A549 (cell line): ENCODE measurements around the gene SRSF8. TPM values are rescaled to one million over a fixed set of nuclear protein-coding genes. Genes with fewer than 3 reads are reported as not detected.

Experiments used
- ATAC-seq, 2 experiments: fragments of 200-7000 bp in 1 of 2; fragments of >200 bp in 1 of 2; cut with Nextera tagmentation in 1 of 2; cut with Tn5 transposase in 1 of 2; 3 replicates each; pipeline versions ENCODE4 v1.8.0 to v1.9.1; 2018 to 2020; ENCODE audit warnings: mild to moderate bottlenecking in 1 of 2, moderate library complexity in 1 of 2
- CTCF ChIA-PET: fragments of 300-600 bp; sonication (Branson Sonifier 250); formaldehyde crosslinking; extraction: SDS; loops from one replicate; lab custom pipeline; 2021; ENCODE audit warnings: antibody characterized with exemption, inconsistent platforms; lab: Yijun Ruan, JAX
- POLR2A ChIA-PET: fragments of 350-600 bp; formaldehyde crosslinking; extraction: SDS; loops from one replicate; lab custom pipeline; 2021; ENCODE audit warnings: antibody characterized with exemption, inconsistent platforms; lab: Yijun Ruan, JAX
- DNase-seq, 2 experiments: peaks; one replicate each; pipeline versions ENCODE4 v3.0.0 to v3.0.0-alpha.2; 2011 to 2016; ENCODE audit warnings: low read depth in 1 of 2, low spot score in 1 of 2
- FAIRE-seq: peaks from 2 replicates; lab custom pipeline; 2011; peaks lifted over from hg19 to GRCh38; lab: Jason Lieb, UNC
- H3K27ac ChIP-seq, 2 experiments: fragments of >200 bp; sonication (Bioruptor Twin); formaldehyde crosslinking; 3 replicates each; pipeline ENCODE4 v1.5.1; 2016 to 2017
- H3K4me1 ChIP-seq: fragments of >200 bp; sonication (Bioruptor Twin); formaldehyde crosslinking; 3 replicates; pipeline ENCODE4 v1.6.1; 2016
- H3K4me2 ChIP-seq: fragments of >200 bp; sonication (Bioruptor Twin); formaldehyde crosslinking; 3 replicates; pipeline ENCODE4 v1.6.1; 2016
- H3K4me3 ChIP-seq: fragments of >200 bp; sonication (Bioruptor Twin); formaldehyde crosslinking; 3 replicates; pipeline ENCODE4 v1.5.1; 2016
- H3K9me3 ChIP-seq: fragments of >200 bp; sonication (Bioruptor Twin); formaldehyde crosslinking; 3 replicates; pipeline ENCODE4 v1.6.1; 2016
- FOSL2 ChIP-seq, 2 experiments: fragments of 450-650 bp in 1 of 2; fragments of >200 bp in 1 of 2; sonication (Bioruptor Twin) in 1 of 2; formaldehyde crosslinking; IDR thresholded peaks; 2 replicates each; pipeline versions ENCODE4 v1.5.0 to v1.6.1; 2016 to 2020; ENCODE audit warnings: mild to moderate bottlenecking in 1 of 2, moderate library complexity in 1 of 2
- GATA3 ChIP-seq: IDR thresholded peaks from 2 replicates; pipeline ENCODE4 v1.6.1; 2012; ENCODE audit warnings: borderline replicate concordance
- HDAC2 ChIP-seq: fragments of 200-600 bp; sonication (generic); IDR thresholded peaks from 2 replicates; pipeline ENCODE4 v1.6.1; 2016
- HOXB13 ChIP-seq: fragments of 250-450 bp; sonication (Bioruptor Pico); IDR thresholded peaks from 2 replicates; pipeline ENCODE4 v1.5.0; 2020; ENCODE audit warnings: low read depth, mild to moderate bottlenecking, moderate library complexity
- JUNB ChIP-seq: fragments of >200 bp; sonication (Bioruptor Twin); formaldehyde crosslinking; IDR thresholded peaks from 2 replicates; pipeline ENCODE4 v1.6.1; 2016
- MAFK ChIP-seq: fragments of 450-650 bp; IDR thresholded peaks from 2 replicates; pipeline ENCODE4 v1.6.1; 2014; ENCODE audit not compliant: partially characterized antibody
- MAZ ChIP-seq: fragments of 150-350 bp; IDR thresholded peaks from 2 replicates; pipeline ENCODE4 v1.6.1; 2014; ENCODE audit warnings: antibody characterized with exemption, low read depth, low read length, borderline replicate concordance
- NPAS2 ChIP-seq: fragments of 250-450 bp; sonication (Bioruptor Pico); IDR thresholded peaks from 2 replicates; pipeline ENCODE4 v1.8.0; 2022; ENCODE audit warnings: mild to moderate bottlenecking, moderate library complexity, borderline replicate concordance
- NR3C1 ChIP-seq: fragments of >200 bp; sonication (Bioruptor Twin); formaldehyde crosslinking; IDR thresholded peaks from 3 replicates; pipeline ENCODE4 v1.6.1; 2017
- PHF8 ChIP-seq: fragments of 200-600 bp; sonication (generic); IDR thresholded peaks from 2 replicates; pipeline ENCODE4 v1.6.1; 2016; ENCODE audit warnings: low read depth, mild to moderate bottlenecking, antibody characterized with exemption, moderate library complexity, borderline replicate concordance
- RAD21 ChIP-seq, 2 experiments: fragments of >200 bp in 1 of 2; sonication (Bioruptor Twin) in 1 of 2; formaldehyde crosslinking in 1 of 2; IDR thresholded peaks in 1 of 2; conservative IDR thresholded peaks in 1 of 2; 2 replicates in 1 of 2; 3 replicates in 1 of 2; pipeline ENCODE4 v1.6.1; 2012 to 2018; ENCODE audit warnings: inconsistent platforms in 1 of 2
- RCOR1 ChIP-seq: fragments of 150-350 bp; IDR thresholded peaks from 2 replicates; pipeline ENCODE4 v1.6.1; 2014; ENCODE audit warnings: antibody characterized with exemption, low read length, low read depth
- SMC3 ChIP-seq: fragments of >200 bp; sonication (Bioruptor Twin); formaldehyde crosslinking; IDR thresholded peaks from 3 replicates; pipeline ENCODE4 v1.6.1; 2018; ENCODE audit warnings: inconsistent platforms
- ZC3H11A ChIP-seq: fragments of 450-650 bp; IDR thresholded peaks from 2 replicates; pipeline ENCODE4 v1.6.1; 2014; ENCODE audit warnings: antibody characterized with exemption, mild to moderate bottlenecking
- ZFP36 ChIP-seq: fragments of 450-650 bp; IDR thresholded peaks from 2 replicates; pipeline ENCODE4 v1.6.1; 2014; ENCODE audit warnings: borderline replicate concordance; ENCODE audit not compliant: partially characterized antibody
- WGBS: methylation state at CpG from one replicate; pipeline ENCODE4 v1.1.6; 2017; ENCODE audit errors: missing lambda C conversion rate; 5-methylcytosine and 5-hydroxymethylcytosine counted together
- polyA plus RNA-seq, 4 experiments: library from polyadenylated mRNA; depleted of rRNA in 3 of 4; stranded (reverse); fragments of >200 nt; fragmentation: RNase III in 1 of 4; extraction: RNeasy Plus Mini Kit Qiagen cat#74134 plus additional on column Dnase treatment in 1 of 4; gene quantifications; 2 replicates in 3 of 4; 3 replicates in 1 of 4; pipeline ENCODE4 v1.2.3, GENCODE V29; 2011 to 2017
- TF ChIP-seq, protein P1 (sequence below): fragments of 200-600 bp; sonication (generic); IDR thresholded peaks from 2 replicates; pipeline ENCODE4 v1.6.1; 2016; ENCODE audit warnings: antibody characterized with exemption, mild to moderate bottlenecking, moderate library complexity
- TF ChIP-seq, protein P2 (sequence below): fragments of 450-650 bp; IDR thresholded peaks from 2 replicates; pipeline ENCODE4 v1.6.1; 2014; ENCODE audit warnings: antibody characterized with exemption
- TF ChIP-seq, protein P3 (sequence below): fragments of >200 bp; sonication (Bioruptor Twin); formaldehyde crosslinking; IDR thresholded peaks from 3 replicates; pipeline ENCODE4 v1.6.1; 2016

The SRSF8 gene
- polyA plus RNA-seq, 2 of the 4 experiments (the other 2 are of a cell fraction): 15.1 to 30.2 TPM

DNA sequence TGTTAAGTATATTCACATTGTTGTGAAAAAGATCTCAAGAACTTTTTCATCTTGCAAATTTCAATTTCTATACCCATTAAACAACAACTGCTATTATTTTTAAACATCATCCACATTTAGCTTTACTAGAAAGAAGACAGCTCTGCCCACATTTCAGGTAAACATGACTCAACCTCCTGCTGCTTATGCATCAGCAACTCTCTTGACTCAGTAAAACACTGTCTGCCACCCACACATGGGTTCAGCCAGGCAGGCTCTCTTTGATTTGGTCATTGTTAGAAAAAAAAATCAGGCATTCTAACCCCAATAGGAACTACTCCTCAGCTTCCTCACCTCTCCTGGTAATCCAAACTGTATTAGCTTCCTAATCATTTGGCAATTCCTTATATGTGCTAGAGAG lies 17.8 kb downstream of the SRSF8 start:
- ATAC-seq (no peak), FAIRE-seq (no peak), DNase-seq (no peak)
- no peak for TF ChIP-seq PHF8
- no peak for TF ChIP-seq ZC3H11A
- no peak for TF ChIP-seq HDAC2
- no peak for TF ChIP-seq MAZ
- no peak for TF ChIP-seq NPAS2
- no peak for TF ChIP-seq ZFP36
- TF ChIP-seq NR3C1: no peak
- TF ChIP-seq HOXB13 (CRISPR knock-in tag): no peak
- no peak for TF ChIP-seq GATA3
- no peak for TF ChIP-seq RCOR1
- TF ChIP-seq FOSL2 (IDR thresholded peaks at IDR 0.05): no peak
- no peak for TF ChIP-seq FOSL2 (CRISPR knock-in tag; IDR thresholded peaks at IDR 0.05)
- TF ChIP-seq SMC3: no peak
- TF ChIP-seq MAFK: no peak
- TF ChIP-seq, protein P1, sequence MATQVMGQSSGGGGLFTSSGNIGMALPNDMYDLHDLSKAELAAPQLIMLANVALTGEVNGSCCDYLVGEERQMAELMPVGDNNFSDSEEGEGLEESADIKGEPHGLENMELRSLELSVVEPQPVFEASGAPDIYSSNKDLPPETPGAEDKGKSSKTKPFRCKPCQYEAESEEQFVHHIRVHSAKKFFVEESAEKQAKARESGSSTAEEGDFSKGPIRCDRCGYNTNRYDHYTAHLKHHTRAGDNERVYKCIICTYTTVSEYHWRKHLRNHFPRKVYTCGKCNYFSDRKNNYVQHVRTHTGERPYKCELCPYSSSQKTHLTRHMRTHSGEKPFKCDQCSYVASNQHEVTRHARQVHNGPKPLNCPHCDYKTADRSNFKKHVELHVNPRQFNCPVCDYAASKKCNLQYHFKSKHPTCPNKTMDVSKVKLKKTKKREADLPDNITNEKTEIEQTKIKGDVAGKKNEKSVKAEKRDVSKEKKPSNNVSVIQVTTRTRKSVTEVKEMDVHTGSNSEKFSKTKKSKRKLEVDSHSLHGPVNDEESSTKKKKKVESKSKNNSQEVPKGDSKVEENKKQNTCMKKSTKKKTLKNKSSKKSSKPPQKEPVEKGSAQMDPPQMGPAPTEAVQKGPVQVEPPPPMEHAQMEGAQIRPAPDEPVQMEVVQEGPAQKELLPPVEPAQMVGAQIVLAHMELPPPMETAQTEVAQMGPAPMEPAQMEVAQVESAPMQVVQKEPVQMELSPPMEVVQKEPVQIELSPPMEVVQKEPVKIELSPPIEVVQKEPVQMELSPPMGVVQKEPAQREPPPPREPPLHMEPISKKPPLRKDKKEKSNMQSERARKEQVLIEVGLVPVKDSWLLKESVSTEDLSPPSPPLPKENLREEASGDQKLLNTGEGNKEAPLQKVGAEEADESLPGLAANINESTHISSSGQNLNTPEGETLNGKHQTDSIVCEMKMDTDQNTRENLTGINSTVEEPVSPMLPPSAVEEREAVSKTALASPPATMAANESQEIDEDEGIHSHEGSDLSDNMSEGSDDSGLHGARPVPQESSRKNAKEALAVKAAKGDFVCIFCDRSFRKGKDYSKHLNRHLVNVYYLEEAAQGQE: no peak
- Histone ChIP-seq H3K27ac (no peak overlapping the region), H3K9me3 (no peaks in the 10 kb centered on the region), H3K4me2 (no peak overlapping the region), H3K4me1 (no peaks in the 10 kb centered on the region; the same call in 2 of the 3 replicates), H3K4me3 (no peak overlapping the region)
- ChIA-PET POLR2A (no interaction called here), CTCF (interaction anchor here (0.6 to 1.6 kb wide), 6 partner anchors 7 to 622 kb away, joined by 3 to 5 read pairs (median 4); no protein-coding TSS in a partner anchor)

DNA sequence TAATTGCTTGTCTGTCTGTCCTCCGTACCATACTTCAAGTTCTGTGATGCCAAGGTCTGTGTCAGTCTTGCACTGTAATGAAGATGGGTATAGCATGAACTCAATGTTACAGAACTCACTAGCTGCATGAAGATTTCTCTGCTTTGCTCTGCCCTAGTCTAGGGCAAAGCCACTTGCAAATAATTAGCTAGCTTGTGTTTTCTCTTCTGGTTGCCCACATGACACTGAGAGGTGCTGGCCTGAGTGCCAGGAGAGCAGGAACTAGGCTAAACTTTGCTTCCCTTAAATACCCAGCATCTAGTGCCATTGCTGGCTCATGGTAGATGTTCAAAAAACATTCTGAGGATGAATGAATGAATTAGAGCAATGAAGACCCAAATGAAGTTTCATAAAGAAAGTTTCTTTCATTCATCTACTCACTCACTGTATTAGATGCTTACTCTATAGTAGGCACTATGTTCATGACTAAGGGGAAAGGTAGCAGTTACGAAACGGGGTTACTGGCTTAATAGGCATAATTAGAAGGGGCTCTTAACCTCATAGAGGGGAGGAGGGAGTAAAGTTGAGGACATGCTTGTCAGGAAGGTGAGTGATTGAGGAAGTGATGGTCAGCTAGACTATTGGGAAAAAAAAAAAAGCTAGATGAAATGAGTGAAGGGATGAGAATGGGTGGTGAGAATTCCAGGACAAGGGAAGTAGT lies 18.5 kb downstream of the SRSF8 start:
- FAIRE-seq: no peak
- 60% methylated on average over 3 of the region's 3 CpGs for WGBS
- Histone ChIP-seq H3K4me2 (no peak overlapping the region), H3K9me3 (no peaks in the 10 kb centered on the region), H3K4me3 (no peak overlapping the region)
- ATAC-seq: no peak
- TF ChIP-seq JUNB: no peak
- TF ChIP-seq, protein P2, sequence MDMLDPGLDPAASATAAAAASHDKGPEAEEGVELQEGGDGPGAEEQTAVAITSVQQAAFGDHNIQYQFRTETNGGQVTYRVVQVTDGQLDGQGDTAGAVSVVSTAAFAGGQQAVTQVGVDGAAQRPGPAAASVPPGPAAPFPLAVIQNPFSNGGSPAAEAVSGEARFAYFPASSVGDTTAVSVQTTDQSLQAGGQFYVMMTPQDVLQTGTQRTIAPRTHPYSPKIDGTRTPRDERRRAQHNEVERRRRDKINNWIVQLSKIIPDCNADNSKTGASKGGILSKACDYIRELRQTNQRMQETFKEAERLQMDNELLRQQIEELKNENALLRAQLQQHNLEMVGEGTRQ: no peak
- no peak for TF ChIP-seq RAD21 (conservative IDR thresholded peaks at IDR 0.05 in 1 of 2, IDR thresholded peaks at IDR 0.05 in 1 of 2)
- TF ChIP-seq, protein P3, sequence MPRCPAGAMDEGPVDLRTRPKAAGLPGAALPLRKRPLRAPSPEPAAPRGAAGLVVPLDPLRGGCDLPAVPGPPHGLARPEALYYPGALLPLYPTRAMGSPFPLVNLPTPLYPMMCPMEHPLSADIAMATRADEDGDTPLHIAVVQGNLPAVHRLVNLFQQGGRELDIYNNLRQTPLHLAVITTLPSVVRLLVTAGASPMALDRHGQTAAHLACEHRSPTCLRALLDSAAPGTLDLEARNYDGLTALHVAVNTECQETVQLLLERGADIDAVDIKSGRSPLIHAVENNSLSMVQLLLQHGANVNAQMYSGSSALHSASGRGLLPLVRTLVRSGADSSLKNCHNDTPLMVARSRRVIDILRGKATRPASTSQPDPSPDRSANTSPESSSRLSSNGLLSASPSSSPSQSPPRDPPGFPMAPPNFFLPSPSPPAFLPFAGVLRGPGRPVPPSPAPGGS: no peak
- TF ChIP-seq, all 56 proteins: peak for 0
- DNase-seq: no peak
- POLR2A ChIA-PET: no interaction called here
- CTCF ChIA-PET: interaction anchor here (0.6 to 1.5 kb wide), 6 partner anchors 8 to 621 kb away, joined by 3 to 5 read pairs (median 4); no protein-coding TSS in a partner anchor
- no peak overlapping the region for H3K27ac ChIP-seq
- H3K4me1 ChIP-seq: no peaks in the 10 kb centered on the region; the same call in 2 of the 3 replicates
